ENCODE measurements around the gene CCR7. TPM values are rescaled to one million over a fixed set of nuclear protein-coding genes. Genes with fewer than 3 reads are reported as not detected.

CCR7 gene
- total and polyA plus RNA-seq, 2 donors (not counting 1 experiment from before 2014, with no cell fraction given), result 116 to 481 TPM

GRCh38 chr17:40518401-40519088 is 46.7 kb downstream of the CCR7 start:
- Histone ChIP-seq H4K20me1 (ENCODE audit: control insufficient read depth, insufficient read depth, low read length, poor library complexity, severe bottlenecking) (no peaks in the 10 kb centered on the region), H3K4me1 (ENCODE audit: control insufficient read depth in 2 of 2, insufficient read depth in 2 of 2, low read length in 2 of 2) (peaks cover 46 to 56% of the 10 kb centered on the region in 2 donors), H2AFZ (ENCODE audit: insufficient read depth, low read depth, low read length, poor library complexity, severe bottlenecking) (no peak overlapping the region), H3K27ac (ENCODE audit: low read length in 2 of 2) (no peak overlapping the region), H3K4me2 (replicated peaks; ENCODE audit: low read depth, low read length, poor library complexity, severe bottlenecking) (peak overlapping the region; percentile 77), H3K9me3 (ENCODE audit: control extremely low read depth in 1 of 3, control insufficient read depth in 2 of 3, insufficient read depth in 1 of 3, low read length in 2 of 3) (no peaks in the 10 kb centered on the region), H3K27me3 (replicated peaks in 1 of 4; ENCODE audit: control extremely low read depth in 1 of 4, control insufficient read depth in 3 of 4, insufficient read depth in 4 of 4, low read length in 3 of 4) (no peaks in the 10 kb centered on the region), H3K79me2 (ENCODE audit: control insufficient read depth, insufficient read depth, low read length) (peaks cover 20% of the 10 kb centered on the region), H3K4me3 (ENCODE audit: control extremely low read depth in 1 of 5, extremely low read depth in 1 of 5, insufficient read depth in 1 of 5, low read depth in 2 of 5, low read length in 4 of 5) (peak overlapping the region in 2 of 5 experiments; percentile 1 to 27), H3K36me3 (replicated peaks in 1 of 2; ENCODE audit: control extremely low read depth in 1 of 2, control insufficient read depth in 1 of 2, extremely low read depth in 1 of 2, insufficient read depth in 2 of 2, low read length in 1 of 2) (peaks cover 0 to 14% of the 10 kb centered on the region in 2 experiments), H3K9ac (ENCODE audit: low read length) (no peak overlapping the region)
- peak overlapping the region; percentile 71 for H3K4me3 Mint-ChIP-seq
- H3K4me1 Mint-ChIP-seq, result peaks cover 69% of the 10 kb centered on the region
- intact Hi-C loops (cut with micrococcal nuclease), result no loop called here
- WGBS (ENCODE audit: insufficient coverage), result 76% methylated on average over 3 of the region's 5 CpGs
- H3K27ac Mint-ChIP-seq, result peak overlapping the region; percentile 41
- no peaks in the 10 kb centered on the region for H3K27me3 Mint-ChIP-seq
- POLR2A ChIA-PET, result no interaction called here
- CTCF ChIA-PET, result interaction anchor here (0.6 to 4.8 kb wide), 3 partner anchors 14 to 1428 kb away, joined by 3 to 46 read pairs (median 4); no protein-coding TSS in a partner anchor
- ATAC-seq (ENCODE audit: low read depth), result no peak
- no peaks in the 10 kb centered on the region for H3K9me3 Mint-ChIP-seq (ENCODE audit: insufficient read depth)
- TF ChIP-seq CTCF (IDR thresholded peaks at IDR 0.05) (no peak), EZH2 (IDR thresholded peaks at IDR 0.05; ENCODE audit: borderline replicate concordance, insufficient read depth, low read depth, low read length, poor library complexity, severe bottlenecking) (no peak)
- no peak for DNase-seq

GRCh38 chr17:40517981-40518380 is 47.3 kb downstream of the CCR7 start:
- no peak for ATAC-seq (ENCODE audit: low read depth)
- CTCF ChIA-PET, result interaction anchor here (0.9 to 4.8 kb wide), 6 partner anchors 10 to 74 kb away, joined by 3 to 46 read pairs (median 4); partner anchors contain the start of gene IGFBP4
- POLR2A ChIA-PET, result interaction anchor here (0.6 to 1.0 kb wide), 2 partner anchors 13 to 189 kb away, joined by 3 to 4 read pairs; no protein-coding TSS in a partner anchor
- intact Hi-C loops (cut with micrococcal nuclease), result loop anchor here (2.0 kb wide), 1 partner anchor 15 kb away; no protein-coding TSS in a partner anchor
- Histone ChIP-seq H3K79me2 (ENCODE audit: control insufficient read depth, insufficient read depth, low read length) (peaks cover 20% of the 10 kb centered on the region), H3K4me1 (ENCODE audit: control insufficient read depth in 2 of 2, insufficient read depth in 2 of 2, low read length in 2 of 2) (peaks cover 46 to 56% of the 10 kb centered on the region in 2 donors), H3K4me2 (replicated peaks; ENCODE audit: low read depth, low read length, poor library complexity, severe bottlenecking) (peak overlapping the region; percentile 77), H3K4me3 (ENCODE audit: control extremely low read depth in 1 of 5, extremely low read depth in 1 of 5, insufficient read depth in 1 of 5, low read depth in 2 of 5, low read length in 4 of 5) (peak overlapping the region in 2 of 5 experiments; percentile 1 to 27), H3K27ac (ENCODE audit: low read length in 2 of 2) (no peak overlapping the region), H3K9ac (ENCODE audit: low read length) (no peak overlapping the region), H3K9me3 (ENCODE audit: control extremely low read depth in 1 of 3, control insufficient read depth in 2 of 3, insufficient read depth in 1 of 3, low read length in 2 of 3) (no peaks in the 10 kb centered on the region), H2AFZ (ENCODE audit: insufficient read depth, low read depth, low read length, poor library complexity, severe bottlenecking) (no peak overlapping the region), H3K27me3 (replicated peaks in 1 of 4; ENCODE audit: control extremely low read depth in 1 of 4, control insufficient read depth in 3 of 4, insufficient read depth in 4 of 4, low read length in 3 of 4) (no peaks in the 10 kb centered on the region), H3K36me3 (replicated peaks in 1 of 2; ENCODE audit: control extremely low read depth in 1 of 2, control insufficient read depth in 1 of 2, extremely low read depth in 1 of 2, insufficient read depth in 2 of 2, low read length in 1 of 2) (peaks cover 0 to 10% of the 10 kb centered on the region in 2 experiments), H4K20me1 (ENCODE audit: control insufficient read depth, insufficient read depth, low read length, poor library complexity, severe bottlenecking) (no peaks in the 10 kb centered on the region)
- no peak for TF ChIP-seq EZH2 (IDR thresholded peaks at IDR 0.05; ENCODE audit: borderline replicate concordance, insufficient read depth, low read depth, low read length, poor library complexity, severe bottlenecking)
- no peak for TF ChIP-seq CTCF (IDR thresholded peaks at IDR 0.05)
- Mint-ChIP-seq H3K27me3 (no peaks in the 10 kb centered on the region), H3K4me1 (peaks cover 69% of the 10 kb centered on the region), H3K4me3 (peak overlapping the region; percentile 71), H3K9me3 (ENCODE audit: insufficient read depth) (no peaks in the 10 kb centered on the region), H3K27ac (peak overlapping the region; percentile 41)
- DNase-seq, result no peak
- WGBS (ENCODE audit: insufficient coverage), result 100% methylated on average over 4 of the region's 4 CpGs
